D721Med (cell line): ENCODE measurements around the gene SLC43A2.

Experiments
- DNase-seq: peaks from one replicate; pipeline ENCODE4 v3.0.0; 2011; ENCODE audit warnings: low spot score; ENCODE audit not compliant: insufficient read length
- FAIRE-seq: peaks from 2 replicates; lab custom pipeline; 2011; peaks lifted over from hg19 to GRCh38; lab: Jason Lieb, UNC
- CTCF ChIP-seq: IDR thresholded peaks from 2 replicates; pipeline ENCODE4 v1.5.1; 2012; ENCODE audit warnings: mild to moderate bottlenecking, control low read depth; ENCODE audit not compliant: insufficient read depth; ENCODE audit errors: missing control alignments

SLC43A2 gene

DNA sequence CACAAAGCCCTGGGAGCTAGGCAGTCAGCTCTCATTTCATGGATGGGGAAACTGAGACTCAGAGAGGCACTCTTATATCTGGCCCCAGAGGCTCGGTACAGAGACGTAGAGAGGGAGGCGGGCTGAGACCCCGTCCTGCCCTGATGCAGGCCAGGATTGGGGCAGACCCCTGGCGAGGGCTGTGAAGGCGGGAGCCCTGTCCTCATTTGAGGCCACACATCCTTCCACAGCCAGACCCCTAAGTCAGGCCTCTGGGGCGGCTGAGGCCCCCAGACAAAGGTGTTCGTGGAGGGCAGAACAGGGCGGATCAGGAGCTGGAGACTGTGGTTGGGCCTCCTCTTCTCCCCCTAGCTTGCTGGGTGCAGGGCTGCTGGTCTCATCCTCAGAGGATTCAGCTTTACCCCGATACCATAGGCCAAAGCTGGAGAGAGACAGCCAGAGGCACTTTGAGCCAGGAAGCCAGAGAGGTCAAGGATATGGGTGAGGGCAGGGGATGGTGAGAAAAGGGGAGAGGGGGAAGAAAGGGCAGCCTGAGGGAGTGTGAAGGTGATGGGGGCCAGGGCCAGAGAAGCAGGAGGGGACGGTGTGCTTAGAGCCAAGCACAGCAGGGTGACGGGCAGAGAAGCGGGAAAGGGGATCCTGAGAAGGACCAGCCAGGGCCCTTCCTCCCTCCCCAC lies 17.7 kb upstream of the SLC43A2 start:
- DNase-seq, result no peak
- FAIRE-seq, result no peak
- no peak for TF ChIP-seq CTCF

DNA sequence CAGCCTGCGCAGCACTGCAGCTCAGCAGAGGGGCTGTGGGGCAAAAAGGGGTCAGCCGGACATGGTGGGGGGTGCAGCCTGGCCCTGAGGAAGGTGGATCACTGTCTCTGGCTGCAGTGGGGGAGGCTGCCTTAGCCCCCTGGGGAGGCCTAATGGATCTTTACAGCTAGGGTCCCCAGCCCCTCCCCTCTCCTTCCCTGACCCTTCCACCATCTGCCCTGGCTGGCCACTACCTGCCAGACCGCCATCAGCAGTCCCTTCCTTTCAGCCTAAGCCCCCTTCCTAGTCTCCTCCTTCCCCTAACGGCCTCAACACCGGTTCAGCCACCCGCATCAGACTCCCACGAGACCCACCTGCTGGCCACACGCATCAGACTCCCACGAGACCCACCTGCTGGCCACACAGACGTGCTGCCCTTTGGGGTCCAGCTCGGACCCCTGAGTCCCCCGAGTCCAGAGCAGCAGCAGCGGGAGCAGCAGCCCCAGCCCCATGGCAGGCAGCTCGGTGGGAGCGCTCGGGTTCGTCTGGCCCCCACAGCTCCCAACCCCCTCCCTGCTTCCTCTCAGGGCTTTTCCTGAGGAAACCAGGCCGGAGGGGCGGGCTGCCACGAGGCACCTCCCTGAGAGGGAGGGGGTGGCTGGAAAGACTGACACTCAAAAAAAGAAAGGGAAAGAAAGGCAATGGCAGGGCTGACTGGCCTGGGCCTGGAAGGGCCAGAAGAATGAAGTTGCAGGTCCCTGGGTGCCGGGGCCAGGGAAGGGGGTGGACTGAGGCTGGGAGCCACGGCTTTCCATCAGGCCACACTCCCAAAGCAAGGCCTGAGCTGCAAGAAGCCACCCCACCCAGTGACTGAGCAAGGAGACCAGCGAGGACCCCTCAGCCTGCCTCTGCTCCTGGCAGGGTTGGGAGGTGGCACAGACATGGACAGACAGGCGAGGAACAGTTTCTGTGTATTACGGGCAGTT lies 16.9 kb upstream of the SLC43A2 start, which contains the start of gene SCARF1:
SCARF1 (minus strand) TSS at position 526 of the 965 bp plus-strand sequence; CDS start at position 491, 35 bp downstream.
- no peak for DNase-seq
- FAIRE-seq, result no peak
- no peak for TF ChIP-seq CTCF

- TF ChIP-seq CTCF, result no peak
- DNase-seq (no peak), FAIRE-seq (no peak)
Measured at GRCh38 chr17:1644493-1645206, 16.0 kb upstream of the SLC43A2 start.

GRCh38 chr17:1643999-1644492 lies 15.4 kb upstream of the SLC43A2 start:
- no peak for DNase-seq
- FAIRE-seq, result no peak
- TF ChIP-seq CTCF, result no peak

DNA sequence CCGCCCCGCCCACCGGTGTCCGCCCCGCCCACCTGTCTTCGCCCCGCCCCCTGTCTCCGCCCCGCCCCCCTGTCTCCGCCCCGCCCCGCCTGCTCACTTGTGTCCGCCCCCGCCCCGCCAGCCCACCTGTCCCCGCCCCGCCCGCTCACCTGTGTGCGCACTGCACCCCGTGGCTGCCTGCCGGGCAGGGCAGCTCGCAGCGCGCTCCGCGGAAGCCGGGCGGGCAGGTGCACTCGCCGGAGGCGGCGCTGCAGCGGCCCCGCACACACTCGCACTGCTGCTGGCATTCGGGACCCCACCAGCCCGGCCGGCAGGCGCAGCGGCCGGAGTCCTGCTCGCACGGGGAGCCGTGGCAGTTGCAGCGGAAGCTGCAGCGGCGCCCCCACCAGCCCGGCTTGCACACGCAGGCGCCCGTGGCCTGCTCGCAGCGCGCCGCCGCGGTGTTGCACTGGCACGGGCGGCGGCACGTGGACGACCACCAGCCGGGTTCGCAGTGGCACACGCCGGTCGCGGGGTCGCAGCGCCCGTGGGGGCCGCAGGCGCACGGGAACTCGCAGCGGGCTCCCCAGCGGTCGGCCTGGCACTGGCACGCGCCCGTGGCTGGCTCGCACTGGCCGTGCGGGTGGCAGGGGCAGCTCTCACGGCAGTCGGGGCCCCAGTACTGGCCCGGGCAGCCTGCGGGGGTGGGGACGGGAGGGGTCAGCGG lies 14.8 kb upstream of the SLC43A2 start:
- no peak for DNase-seq

More for the DNA sequence above, 14.8 kb upstream of the SLC43A2 start:
- TF ChIP-seq CTCF, result no peak
- no peak for FAIRE-seq
